Measurements from ENCODE around the gene LEUTX. TPM values are rescaled to one million over a fixed set of nuclear protein-coding genes. Genes with fewer than 3 reads are reported as not detected.

LEUTX gene
- total and polyA plus RNA-seq, 8 donors, result not detected

DNA sequence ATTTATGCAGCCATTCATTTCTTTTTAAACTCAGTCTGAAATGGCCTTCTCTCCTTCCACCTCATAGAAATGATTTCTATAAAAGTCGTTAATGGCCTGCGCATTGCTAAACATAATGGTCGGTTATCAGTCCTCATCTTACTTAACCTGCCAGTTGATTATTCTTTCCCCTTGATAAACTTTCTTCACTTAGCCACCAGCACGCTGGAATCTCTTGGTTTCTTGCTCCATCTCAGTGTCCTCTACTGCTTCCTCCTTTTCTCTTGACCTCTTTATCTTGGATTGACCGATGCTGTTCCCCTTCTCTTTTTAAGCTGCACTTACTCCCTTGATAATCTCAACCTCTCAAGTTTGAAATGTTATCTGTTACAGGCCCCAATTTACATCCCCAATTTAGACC lies 28.7 kb upstream of the LEUTX start:
- no peaks in the 10 kb centered on the region for H3K36me3 ChIP-seq
- no peak for TF ChIP-seq EP300 (IDR thresholded peaks at IDR 0.05)
- no peak for TF ChIP-seq POLR2AphosphoS5 (IDR thresholded peaks at IDR 0.05)
- no peak for TF ChIP-seq POLR2A (IDR thresholded peaks at IDR 0.05)
- TF ChIP-seq CTCF (IDR thresholded peaks at IDR 0.05), result no peak
- no peaks in the 10 kb centered on the region for H3K4me1 ChIP-seq
- H3K9me3 ChIP-seq, result no peaks in the 10 kb centered on the region
- WGBS, 5 donors, result 74 to 84% (median 77%) methylated on average over 5 of the region's 5 CpGs
- no peak for DNase-seq
- peaks cover 0 to 15% (median 0%) of the 10 kb centered on the region in 3 donors for H3K27me3 ChIP-seq
- no peak overlapping the region for H3K27ac ChIP-seq
- H3K4me3 ChIP-seq, result no peak overlapping the region
- intact Hi-C loops (cut with DNase I; ENCODE audit: low total_unique reads), result no loop called here

DNA sequence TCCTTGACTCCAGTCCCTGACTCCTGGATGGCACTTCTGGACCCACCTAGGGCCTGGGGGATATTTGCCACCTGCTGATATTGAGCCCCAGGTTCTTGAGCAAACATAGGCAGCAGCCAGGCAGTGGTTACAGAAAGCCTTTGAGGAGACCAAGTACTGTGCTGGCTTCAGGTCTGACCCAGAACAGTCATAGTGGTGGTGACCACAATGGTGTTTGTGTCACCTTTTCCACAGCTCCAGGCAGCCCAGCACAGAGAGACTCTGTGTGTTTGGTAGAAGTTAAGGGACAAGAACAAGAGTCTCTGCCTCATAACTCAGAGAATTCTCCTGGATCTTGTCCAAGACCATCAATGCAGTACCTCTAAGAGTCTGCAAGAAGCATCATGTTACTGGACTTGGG lies 26.3 kb upstream of the LEUTX start:
- no peak for TF ChIP-seq POLR2A (IDR thresholded peaks at IDR 0.05)
- no peak for TF ChIP-seq POLR2AphosphoS5 (IDR thresholded peaks at IDR 0.05)
- no peak for TF ChIP-seq EP300 (IDR thresholded peaks at IDR 0.05)
- no peak for TF ChIP-seq CTCF (IDR thresholded peaks at IDR 0.05)
- H3K4me3 ChIP-seq, result no peak overlapping the region
- H3K27ac ChIP-seq, result no peak overlapping the region
- no peaks in the 10 kb centered on the region for H3K4me1 ChIP-seq
- H3K27me3 ChIP-seq, result peaks cover 0 to 15% (median 0%) of the 10 kb centered on the region in 3 donors
- intact Hi-C loops (cut with DNase I; ENCODE audit: low total_unique reads), result no loop called here
- H3K9me3 ChIP-seq, result no peaks in the 10 kb centered on the region
- DNase-seq, result no peak
- H3K36me3 ChIP-seq, result no peaks in the 10 kb centered on the region

DNA sequence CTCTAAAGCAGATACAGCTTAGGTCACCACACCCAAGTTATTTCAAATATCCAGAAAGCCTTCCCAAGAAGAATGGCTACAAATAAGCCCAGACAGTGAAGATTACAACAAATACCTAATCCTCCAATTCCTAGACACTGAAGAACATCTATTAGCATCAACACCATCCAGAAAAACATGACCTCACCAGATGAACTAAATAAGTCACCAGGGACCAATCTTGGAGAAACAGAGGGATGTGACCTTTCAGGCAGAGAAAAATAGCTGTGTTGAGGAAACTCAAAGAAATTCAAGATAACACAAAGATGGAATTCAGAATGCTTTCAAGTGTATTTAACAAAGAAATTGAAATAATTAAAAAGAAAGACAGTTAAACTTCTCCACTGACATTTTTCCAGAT lies 25.9 kb upstream of the LEUTX start:
- no peak overlapping the region for H3K27ac ChIP-seq
- no peaks in the 10 kb centered on the region for H3K36me3 ChIP-seq
- H3K4me1 ChIP-seq, result no peaks in the 10 kb centered on the region
- peaks cover 0 to 15% (median 3%) of the 10 kb centered on the region in 3 donors for H3K27me3 ChIP-seq
- no peak for DNase-seq
- no peaks in the 10 kb centered on the region for H3K9me3 ChIP-seq
- intact Hi-C loops (cut with DNase I; ENCODE audit: low total_unique reads), result no loop called here
- no peak overlapping the region for H3K4me3 ChIP-seq
- TF ChIP-seq POLR2AphosphoS5 (IDR thresholded peaks at IDR 0.05), result no peak

GRCh38 chr19:39754544-39754943 lies 24.1 kb upstream of the LEUTX start:
- Histone ChIP-seq H3K9me3 (no peaks in the 10 kb centered on the region), H3K27me3 (peaks cover 0 to 33% (median 4%) of the 10 kb centered on the region in 3 donors), H3K36me3 (no peaks in the 10 kb centered on the region), H3K27ac (no peak overlapping the region), H3K4me3 (no peak overlapping the region), H3K4me1 (no peaks in the 10 kb centered on the region)
- DNase-seq, result no peak
- no peak for TF ChIP-seq POLR2A (IDR thresholded peaks at IDR 0.05)
- intact Hi-C loops (cut with DNase I; ENCODE audit: low total_unique reads), result no loop called here
- 65 to 86% (median 80%) methylated on average over 2 of the region's 2 CpGs for WGBS, 5 donors

GRCh38 chr19:39754971-39755370 lies 23.7 kb upstream of the LEUTX start:
- no peak overlapping the region for H3K27ac ChIP-seq
- H3K36me3 ChIP-seq, result no peaks in the 10 kb centered on the region
- no peak for DNase-seq
- intact Hi-C loops (cut with DNase I; ENCODE audit: low total_unique reads), result no loop called here
- no peaks in the 10 kb centered on the region for H3K4me1 ChIP-seq
- WGBS, 5 donors, result 47 to 59% (median 56%) methylated on average over 3 of the region's 3 CpGs
- peaks cover 0 to 33% (median 4%) of the 10 kb centered on the region in 3 donors for H3K27me3 ChIP-seq
- no peak for TF ChIP-seq POLR2A (IDR thresholded peaks at IDR 0.05)
- TF ChIP-seq CTCF (IDR thresholded peaks at IDR 0.05), result no peak
- no peak for TF ChIP-seq EP300 (IDR thresholded peaks at IDR 0.05)
- TF ChIP-seq POLR2AphosphoS5 (IDR thresholded peaks at IDR 0.05), result no peak
- H3K9me3 ChIP-seq, result no peaks in the 10 kb centered on the region
- H3K4me3 ChIP-seq, result no peak overlapping the region

All from stomach (tissue), 9 donors.